ENCODE data around the gene SERINC5.

The SERINC5 gene

DNA sequence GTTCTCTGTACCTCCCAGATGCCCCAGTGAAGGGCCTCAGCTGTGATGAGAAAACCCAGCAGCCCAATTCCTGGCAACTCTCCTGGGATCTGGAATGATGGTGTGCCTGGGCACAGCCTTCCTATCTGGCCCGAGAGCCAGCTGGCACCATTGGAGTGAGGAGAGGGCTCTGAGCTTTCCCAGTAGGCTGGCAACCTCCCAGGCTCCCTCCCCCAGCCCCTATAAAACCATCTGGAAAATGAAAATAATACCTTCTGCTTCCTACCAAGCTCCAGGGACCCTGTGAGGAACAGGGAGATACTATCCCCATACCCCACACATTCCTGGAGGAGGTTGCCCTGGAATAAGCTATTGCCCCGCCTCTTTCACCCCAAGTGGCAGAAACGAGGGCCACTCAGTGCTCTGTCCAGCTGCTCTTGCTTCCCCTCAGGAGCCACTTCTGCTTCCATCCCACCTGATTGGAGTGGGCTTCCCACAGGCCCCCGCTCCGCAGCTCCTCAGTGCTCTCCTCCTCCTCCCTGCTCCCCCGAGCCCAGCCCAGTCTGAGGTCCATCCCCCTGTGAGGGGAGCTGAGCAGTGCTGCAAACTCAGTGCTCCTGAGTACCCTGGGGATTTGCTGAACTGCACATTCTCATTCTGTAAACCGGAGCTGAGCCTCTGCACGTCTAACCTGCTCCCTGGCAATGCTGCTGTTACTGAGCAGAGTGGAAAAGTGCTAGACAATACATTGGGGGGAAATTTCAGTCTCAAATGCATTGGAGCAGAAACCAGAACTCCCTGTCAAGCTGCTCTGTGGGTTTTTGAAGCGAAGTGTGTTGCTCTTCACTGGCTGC, 146.0 kb downstream of the SERINC5 start:
- no peaks in the 10 kb centered on the region for H3K9me2 ChIP-seq (replicated peaks; ENCODE audit: low read depth, low read length)
- H2AFZ ChIP-seq (ENCODE audit: low read length), result no peak overlapping the region
- H3K4me1 ChIP-seq (ENCODE audit: insufficient read depth, low read length, poor library complexity, severe bottlenecking), result no peaks in the 10 kb centered on the region
- no peak overlapping the region for H3K9ac ChIP-seq (ENCODE audit: low read depth, low read length, poor library complexity, severe bottlenecking)
- H3K4me3 ChIP-seq (ENCODE audit: low read length, poor library complexity, severe bottlenecking), result no peak overlapping the region
- no peaks in the 10 kb centered on the region for H3K27me3 ChIP-seq (ENCODE audit: insufficient read depth, low read length, poor library complexity, severe bottlenecking)
- no peaks in the 10 kb centered on the region for H3F3A ChIP-seq (ENCODE audit: low read depth)
- H3K4me2 ChIP-seq (ENCODE audit: low read depth, low read length, poor library complexity, severe bottlenecking), result no peak overlapping the region
- TF ChIP-seq EZH2phosphoT487 (IDR thresholded peaks at IDR 0.05; ENCODE audit: borderline replicate concordance), result no peak
- TF ChIP-seq, protein P1, sequence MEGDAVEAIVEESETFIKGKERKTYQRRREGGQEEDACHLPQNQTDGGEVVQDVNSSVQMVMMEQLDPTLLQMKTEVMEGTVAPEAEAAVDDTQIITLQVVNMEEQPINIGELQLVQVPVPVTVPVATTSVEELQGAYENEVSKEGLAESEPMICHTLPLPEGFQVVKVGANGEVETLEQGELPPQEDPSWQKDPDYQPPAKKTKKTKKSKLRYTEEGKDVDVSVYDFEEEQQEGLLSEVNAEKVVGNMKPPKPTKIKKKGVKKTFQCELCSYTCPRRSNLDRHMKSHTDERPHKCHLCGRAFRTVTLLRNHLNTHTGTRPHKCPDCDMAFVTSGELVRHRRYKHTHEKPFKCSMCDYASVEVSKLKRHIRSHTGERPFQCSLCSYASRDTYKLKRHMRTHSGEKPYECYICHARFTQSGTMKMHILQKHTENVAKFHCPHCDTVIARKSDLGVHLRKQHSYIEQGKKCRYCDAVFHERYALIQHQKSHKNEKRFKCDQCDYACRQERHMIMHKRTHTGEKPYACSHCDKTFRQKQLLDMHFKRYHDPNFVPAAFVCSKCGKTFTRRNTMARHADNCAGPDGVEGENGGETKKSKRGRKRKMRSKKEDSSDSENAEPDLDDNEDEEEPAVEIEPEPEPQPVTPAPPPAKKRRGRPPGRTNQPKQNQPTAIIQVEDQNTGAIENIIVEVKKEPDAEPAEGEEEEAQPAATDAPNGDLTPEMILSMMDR (conservative IDR thresholded peaks at IDR 0.05; ENCODE audit: low read length), result no peak
- no peaks in the 10 kb centered on the region for H3K79me2 ChIP-seq (ENCODE audit: insufficient read depth, low read length)
- no peaks in the 10 kb centered on the region for H3K36me3 ChIP-seq (ENCODE audit: insufficient read depth, low read length)
- H3K9me3 ChIP-seq (ENCODE audit: insufficient read depth, low read depth, low read length), result 0 out of 2 replicates have a peak, but pooled peaks cover 4% of the 10 kb centered on the region
- H4K20me1 ChIP-seq (ENCODE audit: insufficient read depth, low read length, poor library complexity, severe bottlenecking), result no peaks in the 10 kb centered on the region

DNA sequence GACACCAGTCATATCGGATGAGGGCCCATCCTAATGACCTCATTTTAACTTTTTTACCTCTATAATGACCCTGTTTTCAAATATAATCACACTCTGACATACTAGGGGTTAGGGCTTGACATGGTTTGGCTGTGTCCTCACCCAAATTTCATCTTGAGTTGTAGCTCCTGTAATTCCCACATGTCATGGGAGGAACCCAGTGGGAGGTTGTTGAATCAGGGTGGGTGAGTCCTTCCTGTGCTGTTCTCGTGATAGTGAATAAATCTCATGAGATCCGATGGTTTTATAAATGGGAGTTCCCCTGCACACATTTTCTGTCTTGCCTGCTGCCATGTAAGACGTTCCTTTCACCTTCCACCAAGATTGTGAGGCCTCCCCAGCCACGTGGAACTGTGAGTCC, 148.9 kb downstream of the SERINC5 start:
- Histone ChIP-seq H3K9me2 (replicated peaks; ENCODE audit: low read depth, low read length) (no peaks in the 10 kb centered on the region), H3K9me3 (ENCODE audit: insufficient read depth, low read depth, low read length) (no peaks in the 10 kb centered on the region), H3K79me2 (ENCODE audit: insufficient read depth, low read length) (no peaks in the 10 kb centered on the region), H3K36me3 (ENCODE audit: insufficient read depth, low read length) (no peaks in the 10 kb centered on the region), H3K9ac (ENCODE audit: low read depth, low read length, poor library complexity, severe bottlenecking) (no peak overlapping the region), H2AFZ (ENCODE audit: low read length) (no peak overlapping the region), H3K4me1 (ENCODE audit: insufficient read depth, low read length, poor library complexity, severe bottlenecking) (no peaks in the 10 kb centered on the region), H3K4me3 (ENCODE audit: low read length, poor library complexity, severe bottlenecking) (no peak overlapping the region), H3K27me3 (ENCODE audit: insufficient read depth, low read length, poor library complexity, severe bottlenecking) (no peaks in the 10 kb centered on the region), H3K4me2 (ENCODE audit: low read depth, low read length, poor library complexity, severe bottlenecking) (no peak overlapping the region), H3F3A (ENCODE audit: low read depth) (no peaks in the 10 kb centered on the region), H4K20me1 (ENCODE audit: insufficient read depth, low read length, poor library complexity, severe bottlenecking) (no peaks in the 10 kb centered on the region)
- TF ChIP-seq, protein P1 (conservative IDR thresholded peaks at IDR 0.05; ENCODE audit: low read length), result no peak
- TF ChIP-seq EZH2phosphoT487 (IDR thresholded peaks at IDR 0.05; ENCODE audit: borderline replicate concordance), result no peak

DNA sequence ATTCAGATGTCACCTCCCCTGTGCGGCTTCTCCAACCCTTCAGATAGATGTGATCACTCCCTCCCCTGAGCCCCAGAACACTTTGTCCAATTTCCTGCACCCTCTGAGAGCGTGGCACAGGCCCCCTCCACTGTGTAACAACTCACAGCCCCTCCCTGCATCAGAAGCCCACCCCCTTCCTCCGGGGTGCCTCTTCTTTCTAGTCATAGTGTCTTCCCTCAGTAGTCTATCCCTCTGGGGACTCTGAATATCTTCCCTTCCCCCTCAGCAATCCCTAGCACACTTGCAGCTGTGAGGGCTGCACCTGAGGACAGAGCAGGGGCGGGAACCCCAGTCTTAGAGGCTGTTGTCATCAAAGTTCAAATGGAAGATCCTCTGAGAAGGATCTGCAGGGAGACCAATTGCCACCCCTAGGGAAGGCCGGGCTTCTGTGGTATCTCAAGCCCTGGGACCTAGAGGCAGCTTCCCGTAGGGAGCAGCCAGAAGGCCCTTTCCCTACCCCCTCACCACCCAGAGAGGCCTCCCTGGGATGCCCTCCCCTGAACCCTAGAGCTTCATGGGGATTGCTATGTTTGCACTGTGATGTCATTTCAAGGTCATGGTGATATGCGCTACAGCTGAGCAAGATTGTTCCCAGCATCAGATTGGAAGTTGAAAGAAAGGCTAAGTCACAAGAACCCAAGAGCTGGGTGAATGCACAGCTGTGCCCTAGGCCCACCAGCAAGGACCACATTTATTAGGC, 150.0 kb downstream of the SERINC5 start:
- Histone ChIP-seq H3K9me3 (ENCODE audit: insufficient read depth, low read depth, low read length) (no peaks in the 10 kb centered on the region), H3K36me3 (ENCODE audit: insufficient read depth, low read length) (no peaks in the 10 kb centered on the region), H3K4me3 (ENCODE audit: low read length, poor library complexity, severe bottlenecking) (no peak overlapping the region), H3K79me2 (ENCODE audit: insufficient read depth, low read length) (no peaks in the 10 kb centered on the region), H3K9ac (ENCODE audit: low read depth, low read length, poor library complexity, severe bottlenecking) (no peak overlapping the region), H3K9me2 (replicated peaks; ENCODE audit: low read depth, low read length) (no peaks in the 10 kb centered on the region), H3K4me1 (ENCODE audit: insufficient read depth, low read length, poor library complexity, severe bottlenecking) (no peaks in the 10 kb centered on the region), H2AFZ (ENCODE audit: low read length) (no peak overlapping the region), H4K20me1 (ENCODE audit: insufficient read depth, low read length, poor library complexity, severe bottlenecking) (no peaks in the 10 kb centered on the region), H3K4me2 (ENCODE audit: low read depth, low read length, poor library complexity, severe bottlenecking) (no peak overlapping the region), H3K27me3 (ENCODE audit: insufficient read depth, low read length, poor library complexity, severe bottlenecking) (no peaks in the 10 kb centered on the region), H3F3A (ENCODE audit: low read depth) (no peaks in the 10 kb centered on the region)
- TF ChIP-seq EZH2phosphoT487 (IDR thresholded peaks at IDR 0.05; ENCODE audit: borderline replicate concordance), result no peak
- TF ChIP-seq, protein P1 (conservative IDR thresholded peaks at IDR 0.05; ENCODE audit: low read length), result no peak
